Endothelial cell of umbilical vein (primary cell): ENCODE data around the gene C20orf141. TPM values are rescaled to one million over a fixed set of nuclear protein-coding genes. Genes with fewer than 3 reads are reported as not detected.

Experiments
- BruUV-seq: library from RNA; stranded (reverse); fragments of 400-500 nt; replicated peaks from 2 replicates; lab custom pipeline; 2021; lab: Mats Ljungman, UMichigan
- CTCF ChIA-PET: fragments of 300-600, 350-600 bp; sonication (Branson Sonifier 250); formaldehyde crosslinking; loops from one replicate; lab custom pipeline; 2021; ENCODE audit warnings: antibody characterized with exemption, inconsistent platforms; lab: Charles Lee
- POLR2A ChIA-PET: fragments of 300-600, 350-600 bp; sonication (Branson Sonifier 250); formaldehyde crosslinking; loops from one replicate; lab custom pipeline; 2021; ENCODE audit warnings: antibody characterized with exemption, inconsistent platforms; lab: Charles Lee
- DNase-seq: peaks from one replicate; pipeline ENCODE4 v3.0.0-alpha.2; 2011; ENCODE audit warnings: low read depth, low spot score
- FAIRE-seq: peaks from 2 replicates; lab custom pipeline; 2011; peaks lifted over from hg19 to GRCh38; lab: Jason Lieb, UNC
- H2AFZ ChIP-seq: 2 replicates; pipeline ENCODE4 v1.6.0; 2012; ENCODE audit warnings: low read depth, low read length, control low read depth, inconsistent platforms
- H3K27ac ChIP-seq: 2 replicates; pipeline ENCODE4 v1.5.1; 2011; ENCODE audit warnings: low read depth, mild to moderate bottlenecking, control low read depth, low read length, moderate library complexity; ENCODE audit not compliant: insufficient read depth
- H3K27me3 ChIP-seq, 2 experiments: 2 replicates each; pipeline versions ENCODE4 v1.6.0 to v1.6.1; 2011; ENCODE audit warnings: low read length in 2 of 2, mixed read lengths in 1 of 2; ENCODE audit not compliant: control insufficient read depth in 2 of 2, insufficient read depth in 2 of 2
- H3K36me3 ChIP-seq, 2 experiments: 2 replicates in 1 of 2; 3 replicates in 1 of 2; pipeline ENCODE4 v1.5.1; 2011; ENCODE audit warnings: low read length in 2 of 2, mild to moderate bottlenecking in 1 of 2, moderate library complexity in 1 of 2; ENCODE audit not compliant: control insufficient read depth in 2 of 2, insufficient read depth in 2 of 2; ENCODE audit errors: extremely low read depth in 1 of 2
- H3K4me1 ChIP-seq: 3 replicates; pipeline ENCODE4 v1.5.1; 2011; ENCODE audit warnings: mild to moderate bottlenecking, low read length; ENCODE audit not compliant: control insufficient read depth, insufficient read depth; ENCODE audit errors: extremely low read depth
- H3K4me2 ChIP-seq: 2 replicates; pipeline ENCODE4 v1.6.1; 2011; ENCODE audit warnings: low read length, control low read depth, mixed read lengths; ENCODE audit not compliant: insufficient read depth
- H3K4me3 ChIP-seq, 3 experiments: fragments of 200-600 bp in 1 of 3; sonication (generic), shearing (Covaris generic) in 1 of 3; replicated peaks in 1 of 3; 2 replicates each; pipeline ENCODE4 v1.5.1; 2011 to 2016; ENCODE audit warnings: control low read depth in 3 of 3, low read length in 3 of 3, mild to moderate bottlenecking in 2 of 3, inconsistent platforms in 1 of 3, low read depth in 1 of 3, moderate library complexity in 1 of 3; ENCODE audit not compliant: insufficient read depth in 1 of 3
- H3K79me2 ChIP-seq: 2 replicates; pipeline ENCODE4 v1.6.0; 2012; ENCODE audit warnings: low read length, inconsistent platforms; ENCODE audit not compliant: control insufficient read depth, insufficient read depth
- H3K9ac ChIP-seq: replicated peaks from 2 replicates; pipeline ENCODE3; 2011; ENCODE audit warnings: low read length, control low read depth; ENCODE audit not compliant: insufficient read depth; ENCODE audit errors: extremely low read depth
- H3K9me1 ChIP-seq: replicated peaks from 3 replicates; pipeline ENCODE4 v1.6.0; 2011; ENCODE audit warnings: mild to moderate bottlenecking, low read length; ENCODE audit not compliant: control insufficient read depth, insufficient read depth; ENCODE audit errors: extremely low read depth
- H3K9me3 ChIP-seq: replicated peaks from 2 replicates; pipeline ENCODE4 v1.5.1; 2012; ENCODE audit warnings: low read length, inconsistent platforms; ENCODE audit not compliant: control insufficient read depth, insufficient read depth
- H4K20me1 ChIP-seq: replicated peaks from 2 replicates; pipeline ENCODE3; 2011; ENCODE audit warnings: mild to moderate bottlenecking, low read length; ENCODE audit not compliant: control insufficient read depth, insufficient read depth; ENCODE audit errors: extremely low read depth
- EZH2 ChIP-seq: IDR thresholded peaks from 2 replicates; pipeline ENCODE4 v1.6.1; 2012; ENCODE audit warnings: borderline replicate concordance, low read depth, mild to moderate bottlenecking, moderate library complexity, low read length, inconsistent platforms; ENCODE audit not compliant: severe bottlenecking
- FOS ChIP-seq: IDR thresholded peaks from 2 replicates; pipeline ENCODE4 v1.6.1; 2011; ENCODE audit warnings: mild to moderate bottlenecking, low read length, moderate library complexity, borderline replicate concordance; ENCODE audit not compliant: insufficient read depth
- GATA2 ChIP-seq: IDR thresholded peaks from 2 replicates; pipeline ENCODE4 v1.7.0; 2011; ENCODE audit warnings: low read depth, mild to moderate bottlenecking, moderate library complexity, mixed read lengths, low read length; ENCODE audit not compliant: insufficient read length, insufficient read depth
- JUN ChIP-seq: IDR thresholded peaks from 2 replicates; pipeline ENCODE4 v1.6.1; 2011; ENCODE audit warnings: borderline replicate concordance, low read depth; ENCODE audit not compliant: insufficient read length, insufficient read depth
- MYC ChIP-seq: IDR thresholded peaks from one replicate; pipeline ENCODE4 v1.6.1; 2011; ENCODE audit warnings: mild to moderate bottlenecking, low read depth, low read length
- POLR2A ChIP-seq: IDR thresholded peaks from 2 replicates; pipeline ENCODE4 v1.6.1; 2012; ENCODE audit warnings: low read depth, mild to moderate bottlenecking, control low read depth, low read length
- POLR2AphosphoS5 ChIP-seq: IDR thresholded peaks from 2 replicates; pipeline ENCODE4 v1.6.1; 2012; ENCODE audit warnings: low read depth, mild to moderate bottlenecking, control low read depth, low read length, moderate library complexity; ENCODE audit not compliant: insufficient read depth
- dilution Hi-C: fragments of 300-500 bp; cut with MboI; formaldehyde crosslinking; loops from one replicate; pipeline ENCODE4 v1.15.0; 2019; ENCODE audit warnings: low sequenced_read_pairs; ENCODE audit not compliant: extremely low pct_ligation_motif_present
- intact Hi-C: fragments of 100-400 bp; cut with micrococcal nuclease; formaldehyde crosslinking; loops from one replicate; pipeline ENCODE4 v1.10.0; 2022
- polyA plus RNA-seq, 4 experiments: library from polyadenylated mRNA; depleted of rRNA in 3 of 4; stranded (reverse) in 3 of 4; unstranded in 1 of 4; fragments of >200 nt; gene quantifications; 2 replicates each; pipeline versions ENCODE4 v1.2.1 to v1.2.3, GENCODE V29; 2011 to 2012; ENCODE audit warnings: missing spikeins in 1 of 4
- total RNA-seq: library from RNA; stranded (reverse); gene quantifications from 2 replicates; pipeline ENCODE4 v1.2.3, GENCODE V29; 2021
- TF ChIP-seq, protein P1 (sequence below), 2 donors: IDR thresholded peaks; 1 replicate in 1 of 2; 2 replicates in 1 of 2; pipeline ENCODE4 v1.5.1; 2011; ENCODE audit warnings: low read length in 2 of 2, mild to moderate bottlenecking in 2 of 2, moderate library complexity in 2 of 2, control low read depth in 1 of 2, inconsistent platforms in 1 of 2, low read depth in 1 of 2; ENCODE audit not compliant: insufficient read depth in 1 of 2; ENCODE audit errors: extremely low read depth in 1 of 2
- TF ChIP-seq, protein P2 (sequence below): IDR thresholded peaks from 2 replicates; pipeline ENCODE4 v1.6.1; 2011; ENCODE audit not compliant: insufficient read depth, insufficient read length

C20orf141 gene
- total and polyA plus RNA-seq, 2 donors (not counting 3 experiments of a cell fraction or from before 2014, with no cell fraction given) = not detected

DNA sequence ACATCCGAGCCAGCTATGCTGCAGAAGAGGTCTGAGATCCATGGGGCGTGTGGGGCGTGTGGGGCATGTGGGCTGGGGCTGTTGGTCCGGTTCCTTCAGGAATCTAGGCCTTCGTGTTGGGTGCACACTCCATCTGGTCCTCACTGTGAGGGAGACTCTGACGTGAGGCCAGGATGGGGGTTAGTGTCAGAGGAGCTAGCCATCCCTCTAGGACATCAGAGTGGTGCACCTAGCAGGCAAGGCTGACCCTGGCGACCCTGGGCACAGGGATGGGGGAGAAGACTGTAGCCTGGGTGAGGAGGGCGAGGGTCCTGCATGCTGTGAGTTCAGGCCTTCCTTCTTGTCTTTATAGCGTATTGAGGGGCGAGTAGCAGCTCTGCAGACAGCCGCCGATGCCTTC, 49.8 kb downstream of the C20orf141 start:
- H3K27ac ChIP-seq = no peak overlapping the region
- BruUV-seq = no TSS peak
- H3K9ac ChIP-seq = no peak overlapping the region
- H3K36me3 ChIP-seq = peaks cover 0 to 36% of the 10 kb centered on the region in 2 experiments
- no peaks in the 10 kb centered on the region for H3K79me2 ChIP-seq
- dilution Hi-C loops (no loop called here), intact Hi-C loops (no loop called here)
- H4K20me1 ChIP-seq = no peaks in the 10 kb centered on the region
- ChIA-PET POLR2A (no interaction called here), CTCF (interaction anchor here (0.9 to 2.5 kb wide), 4 partner anchors 13 to 177 kb away, joined by 3 to 14 read pairs (median 6); no protein-coding TSS in a partner anchor)
- FAIRE-seq (no peak), DNase-seq (no peak)
- no peaks in the 10 kb centered on the region for H3K9me3 ChIP-seq
- no peaks in the 10 kb centered on the region for H3K9me1 ChIP-seq
- no peaks in the 10 kb centered on the region for H3K4me1 ChIP-seq
- no peak overlapping the region for H3K4me2 ChIP-seq
- H3K27me3 ChIP-seq = no peaks in the 10 kb centered on the region
- no peak overlapping the region for H2AFZ ChIP-seq
- TF ChIP-seq POLR2A = no peak
- TF ChIP-seq POLR2AphosphoS5 = no peak
- no peak for TF ChIP-seq EZH2
- no peak for TF ChIP-seq GATA2
- TF ChIP-seq, protein P1, sequence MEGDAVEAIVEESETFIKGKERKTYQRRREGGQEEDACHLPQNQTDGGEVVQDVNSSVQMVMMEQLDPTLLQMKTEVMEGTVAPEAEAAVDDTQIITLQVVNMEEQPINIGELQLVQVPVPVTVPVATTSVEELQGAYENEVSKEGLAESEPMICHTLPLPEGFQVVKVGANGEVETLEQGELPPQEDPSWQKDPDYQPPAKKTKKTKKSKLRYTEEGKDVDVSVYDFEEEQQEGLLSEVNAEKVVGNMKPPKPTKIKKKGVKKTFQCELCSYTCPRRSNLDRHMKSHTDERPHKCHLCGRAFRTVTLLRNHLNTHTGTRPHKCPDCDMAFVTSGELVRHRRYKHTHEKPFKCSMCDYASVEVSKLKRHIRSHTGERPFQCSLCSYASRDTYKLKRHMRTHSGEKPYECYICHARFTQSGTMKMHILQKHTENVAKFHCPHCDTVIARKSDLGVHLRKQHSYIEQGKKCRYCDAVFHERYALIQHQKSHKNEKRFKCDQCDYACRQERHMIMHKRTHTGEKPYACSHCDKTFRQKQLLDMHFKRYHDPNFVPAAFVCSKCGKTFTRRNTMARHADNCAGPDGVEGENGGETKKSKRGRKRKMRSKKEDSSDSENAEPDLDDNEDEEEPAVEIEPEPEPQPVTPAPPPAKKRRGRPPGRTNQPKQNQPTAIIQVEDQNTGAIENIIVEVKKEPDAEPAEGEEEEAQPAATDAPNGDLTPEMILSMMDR (IDR thresholded peaks at IDR 0.05; ENCODE audit: extremely low read depth in 1 of 2, insufficient read depth in 1 of 2, low read depth in 1 of 2, low read length in 2 of 2) = no peak
- no peak for TF ChIP-seq MYC
- TF ChIP-seq FOS = no peak
- no peak for TF ChIP-seq JUN
- TF ChIP-seq, protein P2, sequence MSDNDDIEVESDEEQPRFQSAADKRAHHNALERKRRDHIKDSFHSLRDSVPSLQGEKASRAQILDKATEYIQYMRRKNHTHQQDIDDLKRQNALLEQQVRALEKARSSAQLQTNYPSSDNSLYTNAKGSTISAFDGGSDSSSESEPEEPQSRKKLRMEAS = no peak
- H3K4me3 ChIP-seq = no peak overlapping the region
